NCI-H146 treated with DMSO at 0.1 percent for 48 hours (cell line): ENCODE measurements around the gene FPR2.
A peak's percentile ranks its signal among the peaks of the same experiment; 100 is the strongest.
"Not testable (repeated sequence)": the region's sequence is repeated elsewhere in the genome, so short reads cannot be mapped to it uniquely, and the experiment has no call there.

ENCODE experiments used
- DNase-seq: peaks from one replicate; lab custom pipeline; 2025; ENCODE audit not compliant: unreplicated experiment; lab: John Stamatoyannopoulos, UW

FPR2 gene

DNA sequence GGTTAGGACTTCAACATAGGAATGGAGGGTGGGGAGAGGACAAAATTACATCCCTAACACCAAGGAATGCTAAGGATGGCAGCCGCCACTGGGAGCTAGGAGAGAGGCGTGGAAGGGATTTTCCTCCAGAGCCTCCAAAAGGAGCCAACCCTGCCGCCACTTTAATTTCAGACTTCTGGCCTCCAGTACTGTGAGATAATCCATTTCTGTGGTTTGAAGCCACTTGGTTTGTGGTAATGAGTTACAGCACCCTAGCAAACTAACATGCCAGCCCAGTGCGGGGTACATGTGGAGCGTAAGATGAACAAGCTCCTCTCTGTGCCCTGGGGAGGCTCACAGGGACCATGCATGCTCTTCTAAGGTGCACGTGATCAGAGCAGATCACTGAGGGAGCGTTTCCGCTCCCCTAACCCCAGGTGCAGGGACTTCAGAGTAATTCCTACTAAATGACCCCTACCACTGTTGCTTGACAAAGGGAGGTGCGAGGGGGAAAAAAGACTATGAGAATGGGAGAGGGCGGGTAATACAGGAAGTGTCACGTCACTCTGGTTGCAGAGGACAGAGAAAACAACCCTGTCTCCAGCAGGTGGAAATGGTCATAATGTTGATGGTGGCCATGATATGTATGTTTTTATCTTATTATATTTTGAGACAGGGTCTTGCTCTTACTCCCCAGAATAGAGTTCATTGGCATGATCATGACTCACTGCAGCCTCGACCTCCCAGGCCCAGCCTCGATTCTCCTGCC is 21.3 kb upstream of the FPR2 start:
- no peak for DNase-seq

DNA sequence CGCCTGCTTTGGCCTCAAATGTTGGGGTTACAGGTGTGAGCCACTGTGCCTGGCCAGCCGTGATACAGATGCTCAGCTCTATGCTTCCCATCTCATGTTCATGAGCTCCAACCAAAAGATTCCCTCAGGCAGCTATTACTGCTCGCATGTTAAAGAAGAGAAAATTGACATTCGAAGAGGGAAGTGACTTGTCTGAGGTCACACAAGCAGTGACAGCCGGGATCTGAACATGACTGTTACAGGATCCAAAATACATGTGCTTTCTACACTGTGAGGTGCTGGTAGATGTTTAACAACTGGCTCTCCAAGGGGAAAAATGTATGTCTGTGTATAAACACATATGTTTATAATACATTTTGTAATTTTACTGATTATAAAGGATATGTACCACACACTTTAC is 20.6 kb upstream of the FPR2 start:
- DNase-seq, result no peak

DNA sequence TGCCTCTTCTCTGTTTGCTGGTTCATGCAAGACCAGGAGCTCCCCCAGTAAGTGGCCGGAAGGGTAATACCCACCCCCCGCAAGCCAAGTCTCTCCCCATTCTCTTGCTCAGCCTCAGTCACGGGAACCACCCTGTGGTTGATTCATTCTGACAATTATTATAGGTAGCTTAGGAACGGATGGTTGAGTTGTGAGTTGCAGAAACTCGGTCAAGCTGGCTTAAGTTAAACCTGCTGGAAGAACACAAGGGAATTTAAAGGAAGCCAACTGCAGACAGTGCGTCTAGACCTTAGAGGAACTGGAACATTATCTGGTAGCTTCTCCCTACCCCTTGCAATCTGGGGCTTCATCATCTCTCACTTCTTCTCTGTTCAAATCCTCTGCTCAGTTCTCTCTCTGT is 18.2 kb upstream of the FPR2 start:
- DNase-seq, result no peak

DNA sequence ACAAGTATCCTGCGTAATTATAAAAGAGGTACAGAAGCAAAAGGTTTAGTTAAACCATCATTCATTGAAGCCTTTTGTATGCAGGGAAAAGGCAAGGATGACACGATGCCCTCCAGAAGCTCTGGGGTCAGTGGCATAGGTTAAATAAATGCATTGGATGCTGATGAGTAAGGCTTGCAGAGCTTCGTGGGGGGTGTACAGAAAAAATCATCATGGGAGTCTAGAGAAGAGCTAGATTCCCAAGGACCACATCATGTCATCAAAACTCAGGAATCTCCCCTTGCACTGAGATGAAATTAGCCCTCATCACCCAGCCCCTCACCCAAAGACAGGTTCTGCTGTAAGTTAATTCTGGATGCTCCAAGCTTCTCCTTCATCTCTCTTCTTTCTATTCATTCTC is 17.6 kb upstream of the FPR2 start:
- DNase-seq, result no peak

DNA sequence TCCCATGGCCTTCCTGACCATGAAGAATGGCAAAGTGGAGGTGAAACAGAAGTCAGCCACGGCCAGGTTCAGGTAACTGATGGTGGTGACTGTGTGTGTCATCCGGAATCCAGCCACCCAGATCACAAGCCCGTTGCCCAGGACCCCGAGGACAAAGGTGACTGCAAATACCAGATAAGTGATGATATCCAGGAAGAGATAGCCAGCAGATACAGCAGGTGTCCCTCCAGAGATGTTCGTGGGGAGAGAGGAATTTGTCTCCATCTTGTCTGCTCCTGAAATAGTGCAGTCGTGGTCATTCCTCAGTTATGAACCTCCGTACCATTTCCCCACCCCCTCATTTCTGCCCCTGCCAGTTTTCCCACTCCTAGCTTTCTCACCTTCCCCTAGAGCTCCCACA is 14.2 kb upstream of the FPR2 start:
- DNase-seq, result no peak

DNA sequence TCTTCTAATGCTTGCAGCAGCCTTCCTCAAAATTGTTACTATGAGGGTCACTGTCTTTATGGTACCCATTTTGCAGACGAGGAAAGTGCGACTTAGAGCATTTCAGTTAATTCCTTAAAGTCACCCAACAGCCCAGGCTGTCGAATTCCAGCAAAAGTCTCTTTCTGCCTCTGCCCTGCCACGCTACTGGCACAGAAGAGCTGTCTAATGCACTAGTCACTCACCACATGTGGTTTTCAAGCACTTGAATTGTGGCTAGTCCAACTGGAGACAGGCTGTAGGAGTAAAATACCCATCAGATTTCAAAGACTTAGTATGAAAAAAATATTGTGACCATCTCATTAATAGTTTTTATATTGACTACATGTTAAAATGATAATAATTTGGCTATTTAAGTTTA is 11.0 kb upstream of the FPR2 start:
- DNase-seq, result no peak

DNA sequence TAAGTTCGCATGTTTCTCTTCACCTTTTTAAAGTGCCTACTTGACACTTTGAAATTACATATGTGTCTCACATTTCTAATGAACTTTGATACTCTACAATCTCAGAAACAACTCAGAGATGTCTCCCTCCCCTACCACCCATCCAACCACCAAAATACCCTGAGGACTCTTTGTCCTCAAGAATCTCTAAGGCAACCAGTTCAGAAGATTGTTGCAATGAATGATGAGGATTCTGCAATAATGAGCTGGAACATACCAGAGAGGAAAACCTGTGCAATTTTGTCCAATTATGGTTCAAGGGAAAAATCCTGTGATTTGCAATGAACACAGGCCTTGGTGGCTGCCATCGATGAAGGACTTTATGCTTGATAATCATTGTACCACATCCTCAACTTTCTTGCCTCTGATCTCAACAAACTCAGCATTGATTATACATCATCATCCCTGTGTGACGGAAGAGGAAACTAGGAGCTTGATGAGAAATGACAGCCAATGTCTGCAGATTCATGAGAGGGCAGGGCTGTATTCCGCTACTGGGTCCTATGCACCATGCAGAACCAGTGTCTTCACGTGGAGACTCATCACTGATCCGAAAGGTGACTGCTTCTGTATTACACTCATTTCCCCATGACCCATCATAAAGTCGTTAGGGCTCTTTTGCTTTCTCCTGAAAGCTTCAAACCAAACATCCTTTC is 10.4 kb upstream of the FPR2 start:
- no peak for DNase-seq

DNA sequence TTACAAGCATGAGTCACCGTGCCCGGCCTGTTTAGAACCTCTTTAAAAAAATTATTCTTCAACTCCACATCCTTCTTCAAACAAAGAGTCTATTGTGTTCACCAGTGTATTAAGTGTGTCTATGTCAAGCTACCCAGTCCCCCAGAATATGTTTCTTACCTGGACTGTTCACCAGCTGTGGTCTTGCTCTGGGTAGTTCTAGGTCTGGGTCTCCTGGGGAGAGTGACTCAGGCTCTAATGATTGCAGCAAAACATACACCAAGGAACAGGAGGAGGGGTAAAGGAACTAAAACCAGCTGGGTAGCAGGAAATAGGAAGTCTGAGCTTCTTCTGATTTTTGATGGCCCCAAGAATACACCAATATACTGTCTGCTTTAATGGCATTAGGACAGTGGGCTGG is 9.3 kb upstream of the FPR2 start, which contains the start of gene FPR1:
FPR1 (minus strand) TSS at position 224 of the 400 bp plus-strand sequence. CDS start 4,884 bp downstream, outside the sequence.
- no peak for DNase-seq

DNA sequence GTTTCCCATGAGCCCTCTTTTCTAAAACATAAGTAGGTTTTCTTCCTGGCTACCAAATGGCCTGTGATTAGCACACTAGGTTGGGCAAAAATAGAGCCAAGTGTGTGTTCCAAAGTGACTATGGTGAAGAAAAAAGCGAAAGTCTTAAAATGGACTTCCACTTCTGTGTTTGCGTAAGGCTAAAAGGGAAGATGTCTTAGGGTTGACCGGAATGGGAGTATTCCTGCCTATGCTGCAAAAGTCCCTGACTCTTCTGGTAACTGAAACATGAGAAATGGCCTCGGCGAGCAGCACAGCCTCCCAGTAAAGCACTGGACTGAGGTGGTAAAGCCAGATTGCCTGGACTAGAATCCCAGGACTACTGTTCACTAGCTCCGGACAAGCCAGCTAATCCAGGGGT is 6.9 kb upstream of the FPR2 start:
- DNase-seq, result no peak

DNA sequence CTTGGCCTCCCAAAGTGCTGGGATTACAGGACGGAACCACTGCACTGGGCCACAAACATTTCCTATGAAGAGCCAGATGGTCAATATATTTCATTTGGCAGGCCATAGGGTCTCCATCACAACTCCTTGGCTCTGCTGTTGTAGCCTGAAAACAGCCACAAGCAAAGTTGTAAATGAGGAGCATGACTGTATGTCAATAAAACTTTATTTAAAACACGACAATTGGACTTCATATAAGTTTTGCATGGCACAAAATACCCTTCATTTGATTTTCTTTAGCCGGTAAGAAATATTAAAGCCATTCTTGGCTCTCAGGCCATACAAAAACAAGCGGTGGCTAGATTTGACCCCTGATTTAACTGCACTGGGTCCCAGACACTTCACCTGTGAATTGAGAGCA is 6.2 kb upstream of the FPR2 start:
- no peak for DNase-seq

DNA sequence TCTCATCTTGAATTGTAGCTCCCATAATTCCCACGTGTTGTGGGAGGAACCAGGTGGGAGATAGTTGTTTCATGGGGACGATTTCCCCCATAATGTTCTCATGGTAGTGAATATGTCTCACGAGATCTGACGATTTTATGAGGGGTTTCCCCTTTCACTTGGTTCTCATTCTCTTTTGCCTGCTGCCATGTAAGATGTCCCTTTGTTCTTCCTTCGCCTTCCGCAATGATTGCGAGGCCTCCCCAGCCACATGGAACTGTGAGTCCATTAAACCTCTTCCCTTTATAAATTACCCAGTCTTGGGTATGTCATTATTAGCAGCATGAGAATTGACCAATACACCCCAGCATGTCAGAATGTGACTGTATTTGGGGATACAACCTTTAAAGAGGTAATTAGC is 5.4 kb upstream of the FPR2 start:
- no peak for DNase-seq

DNA sequence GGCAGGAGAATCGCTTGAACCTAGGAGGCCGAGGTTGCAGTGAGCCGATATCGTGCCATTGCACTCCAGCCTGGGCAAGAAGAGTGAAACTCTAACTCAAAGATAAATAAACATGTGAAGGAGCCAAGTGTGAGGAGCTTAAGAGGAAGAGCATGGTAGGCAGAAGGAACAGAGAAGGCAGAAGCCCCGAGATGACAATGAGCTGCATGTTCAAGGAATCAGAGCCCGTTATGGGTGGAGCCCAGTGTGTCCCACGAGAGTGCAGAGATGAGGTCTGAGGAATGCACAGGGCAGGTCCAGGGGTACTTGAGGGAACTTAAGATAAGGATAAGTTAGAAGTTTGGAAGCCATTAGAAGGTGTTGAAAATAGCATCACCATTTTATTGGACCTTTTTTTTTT is 716 bp downstream of the FPR2 start:
- no peak for DNase-seq

DNA sequence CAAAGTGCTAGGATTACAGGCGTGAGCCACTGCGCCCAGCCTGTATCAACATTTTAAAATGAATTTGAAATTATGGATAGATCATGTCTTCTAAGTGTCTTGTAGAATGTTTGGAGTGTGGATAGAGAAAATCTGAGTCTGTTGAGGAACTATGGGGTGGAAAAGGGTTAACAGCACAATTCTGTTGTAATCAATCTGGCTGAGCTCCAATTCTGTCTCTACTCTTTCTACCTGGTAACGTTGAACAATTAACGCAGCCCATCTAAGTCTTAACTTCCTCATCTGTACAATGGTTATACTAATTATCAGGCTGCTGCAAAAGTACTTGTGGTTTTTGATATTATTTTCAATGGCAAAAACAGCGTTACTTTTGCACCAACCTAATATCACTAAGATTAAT is 4.1 kb downstream of the FPR2 start:
- DNase-seq, result no peak

DNA sequence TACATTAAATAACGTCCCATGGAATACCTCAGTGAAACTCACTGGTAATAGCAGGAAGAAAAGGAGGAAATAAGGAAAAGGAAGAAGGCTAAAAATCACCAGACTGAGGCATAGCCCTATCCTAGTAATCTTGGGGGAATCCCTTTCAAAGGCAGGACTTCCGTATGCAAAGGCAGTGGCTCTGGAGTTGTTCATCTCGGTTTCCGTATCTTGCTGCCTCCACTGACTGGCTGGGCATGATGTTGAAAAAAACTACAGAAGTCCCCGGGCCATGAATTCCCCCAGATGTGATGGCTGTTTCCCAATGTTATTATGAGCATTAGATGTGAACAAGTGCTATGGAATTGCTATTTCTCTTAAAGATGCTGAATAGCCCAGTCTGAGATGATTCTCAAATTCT is 5.5 kb downstream of the FPR2 start:
- DNase-seq, result no peak

DNA sequence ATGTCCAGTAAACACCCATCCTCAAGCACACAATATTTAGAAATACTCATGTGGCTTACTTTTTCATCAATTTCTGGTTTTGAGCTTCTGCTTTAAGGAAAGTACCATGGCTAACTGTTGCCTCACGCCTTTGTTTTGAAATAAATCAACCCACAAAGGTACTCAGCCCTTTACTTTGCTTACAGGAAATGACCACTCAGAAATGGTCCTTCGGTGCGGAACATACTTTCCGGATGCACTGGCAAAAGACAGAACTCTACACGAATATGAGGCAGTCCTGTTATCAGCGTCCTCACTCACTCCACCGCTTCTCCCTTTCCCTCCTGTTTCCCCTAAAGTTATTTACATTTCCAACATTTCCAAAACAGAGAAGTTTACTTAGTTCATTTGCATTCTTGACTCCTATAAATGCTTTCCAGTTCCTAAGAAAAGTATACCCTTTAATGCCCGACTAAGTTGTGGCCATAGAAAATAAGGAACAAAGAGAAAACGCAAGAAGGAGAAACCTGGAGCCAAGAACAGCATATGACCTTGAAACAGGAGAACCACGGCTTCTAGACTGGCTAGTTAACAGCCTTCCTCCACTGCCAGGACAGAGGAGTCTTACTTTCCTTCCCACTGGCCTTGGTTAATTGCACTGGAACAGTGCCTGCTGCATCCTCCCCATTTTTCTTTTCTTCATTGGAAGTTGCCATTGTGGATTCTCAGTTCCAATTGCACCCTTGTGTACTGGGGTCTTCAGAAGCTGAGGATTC is 10.6 kb downstream of the FPR2 start:
- DNase-seq, result no peak

DNA sequence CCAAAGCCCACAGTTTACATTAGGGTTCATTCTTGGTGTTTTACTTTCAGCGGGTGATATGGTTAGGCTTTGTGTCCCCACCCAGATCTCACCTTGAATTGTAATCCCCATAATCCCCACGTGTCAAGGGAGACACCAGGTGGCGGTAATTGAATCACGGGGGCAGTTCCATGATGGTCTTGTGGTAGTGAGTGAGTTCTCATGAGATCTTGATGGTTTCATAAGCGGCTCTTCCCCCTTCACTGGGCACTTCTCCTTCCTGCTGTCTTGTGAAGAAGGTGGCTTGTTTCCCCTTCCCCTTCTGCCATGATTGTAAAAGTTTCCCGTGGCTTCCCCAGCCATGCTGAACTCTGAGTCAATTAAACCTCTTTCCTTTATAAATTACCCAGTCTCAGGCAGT is 12.0 kb downstream of the FPR2 start:
- DNase-seq, result no peak

DNA sequence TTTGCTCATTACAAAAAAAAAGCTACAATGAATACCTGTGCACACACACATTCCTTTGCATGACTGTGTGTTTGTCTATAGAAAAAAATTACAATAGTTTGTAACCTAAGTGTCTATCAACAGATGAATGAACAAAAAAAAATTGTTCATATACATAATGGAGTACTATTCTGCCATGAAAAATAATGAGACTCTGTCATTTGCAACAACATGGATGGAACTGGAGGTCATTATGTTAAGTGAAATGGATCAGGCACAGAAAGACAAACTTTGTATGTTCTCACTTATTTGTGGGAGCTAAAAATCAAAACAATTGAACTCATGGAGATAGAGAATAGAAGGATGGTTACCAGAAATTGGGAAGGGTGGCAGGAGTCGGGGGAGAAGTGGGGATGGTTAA is 15.6 kb downstream of the FPR2 start:
- DNase-seq, result not testable (repeated sequence)

DNA sequence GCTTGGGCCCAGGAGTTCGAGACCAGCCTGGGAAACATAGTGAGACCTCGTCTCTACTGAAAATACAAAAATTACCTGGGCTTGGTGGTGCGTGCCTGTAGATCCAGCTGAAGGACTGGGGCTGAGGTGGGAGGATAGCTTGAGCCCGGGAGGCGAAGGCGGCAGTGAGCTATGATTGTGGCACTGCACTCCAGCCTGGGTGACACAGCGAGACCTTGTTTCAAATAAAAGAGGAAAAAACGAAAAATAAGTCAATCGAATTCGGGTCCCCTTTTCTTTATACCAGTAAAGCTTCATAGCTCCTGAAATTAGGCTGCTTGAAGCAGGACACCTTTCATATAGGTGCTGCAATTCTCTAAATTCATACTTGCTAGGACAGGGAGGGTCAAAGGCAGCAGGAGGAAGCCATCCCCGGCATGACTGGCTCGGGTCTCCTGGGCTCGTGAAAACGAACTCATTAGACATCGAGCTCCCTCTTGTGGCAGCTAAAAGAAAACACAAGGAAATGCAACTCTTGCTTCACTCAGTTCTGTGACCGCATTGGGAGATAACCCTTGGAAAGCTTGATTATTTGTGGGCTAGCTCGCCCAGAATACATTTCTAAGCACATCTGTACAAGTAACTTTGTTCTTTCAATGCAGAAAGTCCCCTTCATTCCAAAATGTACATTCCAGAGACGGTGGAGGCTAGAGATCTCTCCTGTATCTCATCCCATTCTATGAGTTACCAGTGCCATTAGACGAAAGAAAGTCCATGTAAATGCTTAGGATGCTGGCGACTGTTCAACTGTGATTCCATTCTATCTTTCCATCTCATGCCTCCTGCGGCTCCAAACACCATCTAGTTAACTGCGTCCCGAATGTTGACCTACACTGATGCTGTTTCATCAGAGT is 16.8 kb downstream of the FPR2 start:
- peak; percentile 55 for DNase-seq

DNA sequence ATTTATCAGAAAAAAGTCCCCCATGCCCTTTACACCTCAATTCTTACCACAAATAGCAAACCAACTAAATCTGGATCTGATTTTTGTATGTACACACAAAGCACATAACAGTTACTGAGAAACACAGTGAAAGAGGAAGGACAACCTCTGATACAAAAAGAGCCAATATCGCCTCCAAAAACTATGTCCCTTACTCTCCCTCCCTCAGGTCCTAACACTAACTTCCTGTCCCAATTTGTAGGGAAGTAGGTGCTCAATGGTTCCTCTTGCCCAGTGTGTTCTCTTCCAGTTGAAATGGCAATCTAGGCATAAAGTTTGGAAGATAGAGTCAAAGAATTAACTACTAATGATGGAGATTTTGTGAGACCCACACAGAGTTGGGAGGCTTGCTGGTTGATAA is 18.2 kb downstream of the FPR2 start:
- DNase-seq, result no peak

DNA sequence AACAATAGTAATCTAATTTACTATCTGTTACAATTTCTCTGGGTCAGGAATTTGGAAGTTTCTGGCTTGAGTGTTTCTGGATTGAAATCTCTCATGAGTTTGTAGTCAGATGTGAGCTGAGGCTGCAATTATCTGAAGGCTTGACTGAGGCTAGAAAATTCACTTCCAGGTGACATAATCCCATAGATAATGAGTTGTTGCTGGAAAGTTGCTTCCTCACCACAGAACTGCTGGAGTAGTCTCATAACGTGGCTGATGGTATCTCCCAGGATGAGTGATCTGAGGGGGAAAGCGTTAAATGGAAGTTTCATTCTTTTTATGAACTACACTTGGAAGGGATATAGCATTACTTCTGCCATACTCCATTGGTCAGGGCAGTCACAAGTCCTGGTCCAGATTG is 18.7 kb downstream of the FPR2 start:
- no peak for DNase-seq

DNA sequence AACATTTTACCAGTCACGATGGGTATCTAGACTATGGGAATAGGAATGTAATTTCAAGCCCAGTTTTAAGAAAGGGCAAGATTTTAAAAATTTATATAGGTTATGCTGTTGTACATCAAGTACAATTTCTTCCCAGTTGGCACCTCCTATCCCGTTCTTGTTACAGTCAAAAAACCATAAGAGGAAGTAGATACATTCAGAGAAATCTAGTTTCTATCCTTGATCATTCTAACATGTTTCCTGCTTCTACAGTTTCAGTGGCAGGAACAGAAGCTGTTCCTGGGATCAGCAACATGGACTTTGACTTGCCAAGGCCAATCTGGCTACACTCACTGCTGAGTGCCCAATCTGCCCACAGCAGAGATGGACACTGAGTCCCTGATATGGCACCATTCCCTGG is 19.3 kb downstream of the FPR2 start:
- DNase-seq, result no peak
